GM23338 (cell line): ENCODE measurements around the gene SZT2. TPM values are rescaled to one million over a fixed set of nuclear protein-coding genes. Genes with fewer than 3 reads are reported as not detected.

Experiments used
- ATAC-seq: fragments of 200-7000 bp; cut with Tn5 transposase; 3 replicates; pipeline ENCODE4 v1.9.1; 2020
- DNase-seq: peaks from one replicate; pipeline ENCODE4 v3.0.0-alpha.2; 2015; ENCODE audit warnings: low spot score
- H2AFZ ChIP-seq: fragments of 200-600 bp; sonication (generic); 2 replicates; pipeline ENCODE4 v1.8.0; 2016; ENCODE audit warnings: antibody characterized with exemption, mild to moderate bottlenecking, moderate library complexity
- H3F3A ChIP-seq: fragments of 200-600 bp; sonication (generic); replicated peaks from 2 replicates; pipeline ENCODE4 v1.8.0; 2017; ENCODE audit warnings: antibody characterized with exemption, mixed run types, low read depth
- H3K27ac ChIP-seq: fragments of 200-600 bp; sonication (generic); 2 replicates; pipeline ENCODE4 v1.6.1; 2016; ENCODE audit warnings: low read depth
- H3K27me3 ChIP-seq: fragments of 200-600 bp; sonication (generic); 2 replicates; pipeline ENCODE4 v1.8.0; 2016; ENCODE audit warnings: mild to moderate bottlenecking, mixed run types, moderate library complexity; ENCODE audit not compliant: insufficient read depth
- H3K36me3 ChIP-seq: fragments of 200-600 bp; sonication (generic); 2 replicates; pipeline ENCODE4 v1.8.0; 2016; ENCODE audit warnings: mild to moderate bottlenecking; ENCODE audit not compliant: insufficient read depth
- H3K4me1 ChIP-seq: fragments of 200-600 bp; sonication (generic); 2 replicates; pipeline ENCODE4 v1.8.0; 2016; ENCODE audit warnings: mild to moderate bottlenecking, moderate library complexity; ENCODE audit not compliant: insufficient read depth
- H3K4me2 ChIP-seq: fragments of 200-600 bp; sonication (generic); 2 replicates; pipeline ENCODE4 v1.7.1; 2017; ENCODE audit warnings: mixed run types
- H3K4me3 ChIP-seq: fragments of 200-600 bp; sonication (generic); 2 replicates; pipeline ENCODE4 v1.6.1; 2016; ENCODE audit warnings: mixed run types
- H3K79me2 ChIP-seq: fragments of 200-600 bp; sonication (generic); replicated peaks from 2 replicates; pipeline ENCODE4 v1.8.0; 2017; ENCODE audit warnings: mild to moderate bottlenecking; ENCODE audit not compliant: insufficient read depth
- H3K9me2 ChIP-seq: fragments of 200-600 bp; sonication (generic); 2 replicates; pipeline ENCODE4 v1.8.0; 2017; ENCODE audit not compliant: insufficient read depth
- H4K20me1 ChIP-seq: fragments of 200-600 bp; sonication (generic); replicated peaks from 2 replicates; pipeline ENCODE4 v1.8.0; 2017; ENCODE audit warnings: mild to moderate bottlenecking; ENCODE audit not compliant: insufficient read depth
- H3K27ac Mint-ChIP-seq: 2 replicates; pipeline ENCODE4 v1.8.0; 2020; ENCODE audit warnings: inconsistent platforms, mild to moderate bottlenecking, moderate library complexity, mixed read lengths
- H3K27me3 Mint-ChIP-seq: 3 replicates; pipeline ENCODE4 v1.8.0; 2022; ENCODE audit warnings: low read depth, mild to moderate bottlenecking, moderate library complexity, mixed read lengths, inconsistent platforms; ENCODE audit not compliant: insufficient read depth, poor library complexity
- H3K36me3 Mint-ChIP-seq: 3 replicates; pipeline ENCODE4 v1.8.0; 2021; ENCODE audit warnings: low read depth, mild to moderate bottlenecking, inconsistent platforms, moderate library complexity, mixed read lengths
- H3K4me1 Mint-ChIP-seq: 3 replicates; pipeline ENCODE4 v1.8.0; 2020; ENCODE audit warnings: mild to moderate bottlenecking, inconsistent platforms, mixed read lengths
- H3K4me3 Mint-ChIP-seq: 3 replicates; pipeline ENCODE4 v1.8.0; 2021; ENCODE audit warnings: moderate library complexity, mild to moderate bottlenecking, inconsistent platforms, mixed read lengths
- H3K9me3 Mint-ChIP-seq: 3 replicates; pipeline ENCODE4 v1.8.0; 2020; ENCODE audit warnings: moderate library complexity, mild to moderate bottlenecking, inconsistent platforms, mixed read lengths
- CREB1 ChIP-seq: fragments of 250-450 bp; sonication (Bioruptor Pico); IDR thresholded peaks from 2 replicates; pipeline ENCODE4 v1.5.0; 2020; ENCODE audit warnings: low read depth, mild to moderate bottlenecking, moderate library complexity
- CTCF ChIP-seq, 2 experiments: fragments of 200-600 bp in 1 of 2; sonication (generic) in 1 of 2; conservative IDR thresholded peaks; 2 replicates each; pipeline versions ENCODE4 v1.5.1 to v1.6.1; 2016 to 2017; ENCODE audit warnings: antibody characterized with exemption in 2 of 2, low read depth in 2 of 2, mild to moderate bottlenecking in 2 of 2, moderate library complexity in 1 of 2
- EZH2 ChIP-seq: fragments of 200-600 bp; sonication (generic); IDR thresholded peaks from one replicate; pipeline ENCODE4 v1.8.0; 2017; ENCODE audit warnings: antibody characterized with exemption, mild to moderate bottlenecking, low read depth; ENCODE audit not compliant: unreplicated experiment
- EZH2phosphoT487 ChIP-seq: fragments of 200-600 bp; sonication (generic); IDR thresholded peaks from one replicate; pipeline ENCODE4 v1.8.1; 2018; ENCODE audit warnings: antibody characterized with exemption; ENCODE audit not compliant: unreplicated experiment
- POLR2AphosphoS5 ChIP-seq: IDR thresholded peaks from 2 replicates; pipeline ENCODE4 v1.6.1; 2016; ENCODE audit warnings: antibody characterized with exemption, low read depth
- STAT1 ChIP-seq: IDR thresholded peaks from one replicate; pipeline ENCODE4 v1.6.1; 2016; ENCODE audit warnings: antibody characterized with exemption; ENCODE audit not compliant: unreplicated experiment
- ZNF114 ChIP-seq: fragments of 250-450 bp; sonication (Bioruptor Pico); IDR thresholded peaks from 2 replicates; pipeline ENCODE4 v1.5.0; 2020; ENCODE audit warnings: mild to moderate bottlenecking, moderate library complexity
- polyA plus RNA-seq: library from polyadenylated mRNA; unstranded; fragments of >200 nt; fragmentation: Nextera tagmentation; extraction: Ambion mirVana; gene quantifications from 2 replicates; pipeline ENCODE4 v1.2.1, GENCODE V29; 2016
- total RNA-seq: library from RNA; depleted of rRNA; stranded (reverse); fragments of >200 nt; shearing (Covaris generic); gene quantifications from 2 replicates; pipeline ENCODE4 v1.2.3, GENCODE V29; 2014
- TF ChIP-seq, protein P1 (sequence below): IDR thresholded peaks from 2 replicates; pipeline ENCODE4 v1.6.1; 2016; ENCODE audit warnings: antibody characterized with exemption

SZT2 gene
- total and polyA plus RNA-seq, 2 experiments from 2014 or later = 4.1 to 16.1 TPM

- ATAC-seq = no peak
- no peak for TF ChIP-seq EZH2phosphoT487
- TF ChIP-seq, protein P1, sequence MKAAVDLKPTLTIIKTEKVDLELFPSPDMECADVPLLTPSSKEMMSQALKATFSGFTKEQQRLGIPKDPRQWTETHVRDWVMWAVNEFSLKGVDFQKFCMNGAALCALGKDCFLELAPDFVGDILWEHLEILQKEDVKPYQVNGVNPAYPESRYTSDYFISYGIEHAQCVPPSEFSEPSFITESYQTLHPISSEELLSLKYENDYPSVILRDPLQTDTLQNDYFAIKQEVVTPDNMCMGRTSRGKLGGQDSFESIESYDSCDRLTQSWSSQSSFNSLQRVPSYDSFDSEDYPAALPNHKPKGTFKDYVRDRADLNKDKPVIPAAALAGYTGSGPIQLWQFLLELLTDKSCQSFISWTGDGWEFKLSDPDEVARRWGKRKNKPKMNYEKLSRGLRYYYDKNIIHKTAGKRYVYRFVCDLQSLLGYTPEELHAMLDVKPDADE = no peak
- TF ChIP-seq EZH2 = no peak
- TF ChIP-seq POLR2AphosphoS5 = no peak
- TF ChIP-seq CTCF (conservative IDR thresholded peaks at IDR 0.05; ENCODE audit: low read depth in 2 of 2) = no peak
- TF ChIP-seq ZNF114 (CRISPR knock-in tag) = no peak
- TF ChIP-seq CREB1 = no peak
- TF ChIP-seq STAT1 = no peak
Observed at GRCh38 chr1:43354471-43354870, 35.2 kb upstream of the SZT2 start.

DNA sequence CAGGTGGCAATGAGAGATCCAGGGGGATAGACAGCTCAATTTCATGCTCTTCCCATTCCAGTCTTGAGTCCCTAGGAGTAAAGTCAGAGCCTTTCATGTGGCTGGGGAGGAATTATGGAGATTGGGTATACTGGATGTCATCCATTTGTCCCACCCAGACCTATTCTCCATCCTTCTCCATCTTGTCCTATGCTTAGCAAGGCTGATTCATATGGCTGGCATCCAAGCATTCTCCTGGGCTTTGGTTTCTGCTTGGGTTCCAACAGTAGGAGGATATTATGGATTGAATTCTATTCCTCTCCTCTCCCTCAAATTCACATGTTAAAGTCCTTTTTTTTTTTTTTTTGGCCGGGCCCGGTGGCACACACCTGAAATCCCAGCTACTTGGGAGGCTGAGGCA lies 34.8 kb upstream of the SZT2 start:
- DNase-seq = no peak
- H3K27ac ChIP-seq = no peak overlapping the region

More at GRCh38 chr1:43354471-43354870, 35.2 kb upstream of the SZT2 start:
- peaks cover 17% of the 10 kb centered on the region for H3K27me3 Mint-ChIP-seq
- H3K79me2 ChIP-seq = peaks cover 10% of the 10 kb centered on the region
- H3F3A ChIP-seq = peaks cover 9% of the 10 kb centered on the region; the same call in 1 of the 2 replicates
- peaks cover 21% of the 10 kb centered on the region for H3K4me1 Mint-ChIP-seq
- H3K4me3 ChIP-seq = no peak overlapping the region
- no peak overlapping the region for H3K4me2 ChIP-seq
- no peak overlapping the region; the same call in 2 of the 3 replicates for H3K4me3 Mint-ChIP-seq
- H3K27ac ChIP-seq = no peak overlapping the region
- no peaks in the 10 kb centered on the region for H3K9me3 Mint-ChIP-seq
- H3K27me3 ChIP-seq = no peaks in the 10 kb centered on the region
- H2AFZ ChIP-seq = no peak overlapping the region
- H3K9me2 ChIP-seq = no peaks in the 10 kb centered on the region
- H3K36me3 Mint-ChIP-seq = peaks cover 6% of the 10 kb centered on the region
- peaks cover under 1% of the 10 kb centered on the region; the same call in 1 of the 2 replicates for H3K36me3 ChIP-seq
- no peaks in the 10 kb centered on the region; the same call in 1 of the 2 replicates for H4K20me1 ChIP-seq
- H3K4me1 ChIP-seq = peaks cover 18% of the 10 kb centered on the region
- H3K27ac Mint-ChIP-seq = no peak overlapping the region; the same call in 1 of the 2 replicates
- DNase-seq = no peak

More for the DNA sequence above, 34.8 kb upstream of the SZT2 start:
- Histone ChIP-seq H3K79me2 (peaks cover 14% of the 10 kb centered on the region), H2AFZ (no peak overlapping the region), H3K4me3 (no peak overlapping the region), H3F3A (peaks cover 6% of the 10 kb centered on the region; the same call in 1 of the 2 replicates), H3K36me3 (peaks cover 6% of the 10 kb centered on the region), H3K9me2 (no peaks in the 10 kb centered on the region), H3K4me1 (peaks cover 22% of the 10 kb centered on the region), H3K27me3 (no peaks in the 10 kb centered on the region), H4K20me1 (peaks cover 3% of the 10 kb centered on the region), H3K4me2 (no peak overlapping the region)
- Mint-ChIP-seq H3K27ac (no peak overlapping the region; the same call in 1 of the 2 replicates), H3K4me3 (no peak overlapping the region; the same call in 2 of the 3 replicates), H3K4me1 (peaks cover 21% of the 10 kb centered on the region), H3K27me3 (peaks cover 19% of the 10 kb centered on the region), H3K36me3 (peaks cover 11% of the 10 kb centered on the region), H3K9me3 (no peaks in the 10 kb centered on the region)
- TF ChIP-seq POLR2AphosphoS5 (no peak), CREB1 (no peak)
- ATAC-seq = no peak
